Measurements from ENCODE around the gene LYPD8.

The LYPD8 gene

DNA sequence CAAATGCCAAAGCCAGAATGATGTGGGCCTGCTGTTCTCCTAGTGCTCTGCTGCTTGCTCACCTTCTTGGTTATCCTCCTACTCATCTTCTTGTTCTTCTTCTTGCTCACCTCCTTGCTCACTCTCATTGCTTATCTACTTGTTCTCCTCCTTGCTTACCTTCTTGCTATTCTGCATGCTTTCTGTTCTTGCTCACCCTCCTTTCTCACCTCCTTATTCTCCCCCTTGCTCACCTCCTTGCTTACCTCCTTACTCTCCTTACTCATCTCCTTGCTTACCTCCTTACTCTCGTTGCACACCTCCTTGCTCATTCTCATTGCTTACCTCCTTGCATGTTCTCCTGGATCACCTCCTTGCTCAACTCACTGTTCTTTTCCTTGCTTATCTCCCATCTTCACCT, 52.8 kb downstream of the LYPD8 start, which contains the start of gene OR14I1:
Gene OR14I1 (minus strand): TSS at position 53 of the 400 bp plus-strand sequence.
- DNase-seq (ENCODE audit: low read depth in 4 of 4, low spot score in 1 of 4), result no peak

- DNase-seq (ENCODE audit: low read depth in 4 of 4, low spot score in 1 of 4), result no peak
Observed at GRCh38 chr1:248699099-248699498, 56.5 kb downstream of the LYPD8 start.

DNA sequence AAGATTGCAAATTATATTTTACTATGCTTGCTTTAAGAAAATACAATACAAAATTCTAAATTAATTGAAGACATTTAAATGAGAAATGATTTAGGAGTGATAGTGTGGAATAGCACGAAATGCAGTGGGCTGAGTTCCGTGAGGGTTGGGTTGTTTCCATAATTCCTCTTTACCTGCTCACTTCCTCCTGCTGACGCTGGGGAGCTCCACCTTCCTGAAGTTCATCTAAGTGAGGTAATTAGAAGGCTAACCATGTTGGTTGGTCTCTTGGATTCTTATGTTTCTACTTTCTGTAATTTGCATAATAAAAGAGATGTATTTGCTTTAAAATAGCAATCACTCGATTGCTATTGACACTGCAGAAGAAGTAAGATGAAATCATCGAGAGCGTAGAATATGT, 57.7 kb downstream of the LYPD8 start:
- DNase-seq (ENCODE audit: low read depth in 4 of 4, low spot score in 1 of 4), result no peak

DNA sequence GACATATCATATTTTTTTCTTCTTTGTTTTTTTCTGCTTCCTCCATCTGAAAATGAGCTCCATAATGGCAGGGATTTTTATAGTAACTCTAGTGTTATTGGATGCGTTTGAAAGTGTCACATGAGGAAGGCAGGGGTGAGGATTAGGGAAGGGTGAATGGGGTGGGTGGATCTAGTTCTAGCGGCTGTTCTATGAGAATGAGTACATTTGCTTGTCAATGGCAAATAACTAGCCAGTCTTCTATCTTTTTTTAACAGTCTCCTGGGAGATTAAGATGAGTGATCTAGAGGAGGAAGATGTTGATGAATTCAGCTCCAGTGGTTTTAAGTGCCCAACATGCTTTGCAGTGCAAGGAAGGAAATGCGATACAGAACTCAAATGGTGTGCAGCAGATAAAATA, 58.8 kb downstream of the LYPD8 start:
- no peak for DNase-seq (ENCODE audit: low read depth in 4 of 4, low spot score in 1 of 4)

DNA sequence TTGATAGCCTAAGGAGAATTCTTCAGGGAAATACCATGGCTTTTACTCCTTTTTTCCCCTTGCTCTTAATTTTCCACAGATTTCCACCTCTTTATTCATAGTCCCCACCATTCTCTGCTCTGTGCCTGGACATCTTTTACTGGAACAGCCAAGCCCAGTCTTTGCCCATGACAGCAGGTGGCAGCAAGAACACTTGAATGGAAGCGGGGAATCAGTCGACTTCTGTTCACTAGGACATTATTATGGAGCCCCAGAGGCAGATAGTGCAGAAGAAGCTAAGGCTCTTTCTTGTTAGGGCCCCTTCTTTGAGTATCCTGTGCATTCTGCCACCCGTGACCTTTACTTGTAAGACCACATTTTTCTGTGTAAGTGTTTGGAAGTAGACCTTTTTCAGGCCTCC, 59.3 kb downstream of the LYPD8 start:
- DNase-seq (ENCODE audit: low read depth in 4 of 4, low spot score in 1 of 4), result no peak

- DNase-seq (ENCODE audit: low read depth in 4 of 4, low spot score in 1 of 4), result no peak
Observed at GRCh38 chr1:248695451-248696132, 60.0 kb downstream of the LYPD8 start.

GRCh38 chr1:248691567-248692155, 63.9 kb downstream of the LYPD8 start:
- DNase-seq (ENCODE audit: low read depth in 4 of 4, low spot score in 1 of 4), result no peak
